Neural cell (in vitro differentiated cells): ENCODE results near the gene TNFRSF19. TPM values are rescaled to one million over a fixed set of nuclear protein-coding genes. Genes with fewer than 3 reads are reported as not detected.

Experiments used
- H2AFZ ChIP-seq: fragments of 200-600, 300-800 bp; sonication (generic), shearing (Covaris generic); 2 replicates; pipeline ENCODE4 v1.6.0; 2014; ENCODE audit warnings: low read depth, mild to moderate bottlenecking, antibody characterized with exemption, low read length, moderate library complexity
- H3F3A ChIP-seq: fragments of 200-600 bp; shearing (Covaris generic); 2 replicates; pipeline ENCODE4 v1.6.1; 2016; ENCODE audit warnings: mild to moderate bottlenecking, moderate library complexity, mixed read lengths, antibody characterized with exemption, low read length; ENCODE audit not compliant: insufficient read depth, poor library complexity, severe bottlenecking
- H3K27ac ChIP-seq: fragments of 200-600, 300-800 bp; sonication (generic), shearing (Covaris generic); 2 replicates; pipeline ENCODE4 v1.5.1; 2014; ENCODE audit warnings: mild to moderate bottlenecking, low read length, moderate library complexity
- H3K27me3 ChIP-seq: fragments of 300-800, 200-600 bp; sonication (generic), shearing (Covaris generic); 2 replicates; pipeline ENCODE4 v1.6.0; 2014; ENCODE audit warnings: mild to moderate bottlenecking, low read depth, low read length, moderate library complexity; ENCODE audit not compliant: insufficient read depth
- H3K36me3 ChIP-seq: fragments of 300-800, 200-600 bp; sonication (generic), shearing (Covaris generic); 2 replicates; pipeline ENCODE4 v1.5.1; 2014; ENCODE audit warnings: mild to moderate bottlenecking, antibody characterized with exemption, low read length, moderate library complexity; ENCODE audit not compliant: insufficient read depth
- H3K4me2 ChIP-seq: fragments of 300-800, 200-600 bp; sonication (generic), shearing (Covaris generic); 2 replicates; pipeline ENCODE4 v1.6.0; 2014; ENCODE audit warnings: mild to moderate bottlenecking, low read length
- H3K4me3 ChIP-seq: fragments of 300-800, 200-600 bp; sonication (generic), shearing (Covaris generic); 2 replicates; pipeline ENCODE4 v1.5.1; 2014; ENCODE audit warnings: mild to moderate bottlenecking, low read length, moderate library complexity
- H3K79me2 ChIP-seq: fragments of 200-600 bp; shearing (Covaris generic); replicated peaks from 2 replicates; pipeline ENCODE4 v1.6.0; 2014; ENCODE audit warnings: mild to moderate bottlenecking, low read length, moderate library complexity; ENCODE audit not compliant: insufficient read depth
- H3K9ac ChIP-seq: fragments of 300-800, 200-600 bp; sonication (generic), shearing (Covaris generic); 2 replicates; pipeline ENCODE4 v1.6.1; 2016; ENCODE audit warnings: mild to moderate bottlenecking, low read length, mixed read lengths
- H3K9me2 ChIP-seq: fragments of 200-600 bp; shearing (Covaris generic); 2 replicates; pipeline ENCODE4 v1.6.1; 2016; ENCODE audit warnings: mild to moderate bottlenecking, low read length, mixed read lengths; ENCODE audit not compliant: insufficient read depth
- H3K9me3 ChIP-seq: fragments of 200-600, 300-800 bp; sonication (generic), shearing (Covaris generic); 2 replicates; pipeline ENCODE4 v1.6.1; 2016; ENCODE audit warnings: mild to moderate bottlenecking, mixed run types, low read length, moderate library complexity, mixed read lengths
- H4K20me1 ChIP-seq: fragments of 200-600 bp; shearing (Covaris generic); 2 replicates; pipeline ENCODE4 v1.6.1; 2016; ENCODE audit warnings: mild to moderate bottlenecking, mixed run types; ENCODE audit not compliant: insufficient read depth
- CTCF ChIP-seq: fragments of 450-650 bp; IDR thresholded peaks from 2 replicates; pipeline ENCODE4 v1.5.1; 2014; ENCODE audit warnings: antibody characterized with exemption, mild to moderate bottlenecking, moderate library complexity; ENCODE audit not compliant: poor library complexity, severe bottlenecking
- EP300 ChIP-seq: fragments of 450-650 bp; conservative IDR thresholded peaks from 2 replicates; pipeline ENCODE4 v1.6.1; 2014; ENCODE audit warnings: antibody characterized with exemption, mild to moderate bottlenecking, moderate library complexity; ENCODE audit not compliant: poor library complexity, severe bottlenecking
- EZH2 ChIP-seq: fragments of 200-600, 300-800 bp; shearing (Covaris generic), sonication (generic); IDR thresholded peaks from 2 replicates; pipeline ENCODE4 v1.6.1; 2014; ENCODE audit warnings: antibody characterized with exemption, low read length, borderline replicate concordance, mild to moderate bottlenecking; ENCODE audit not compliant: insufficient read depth, poor library complexity, severe bottlenecking
- MXI1 ChIP-seq: fragments of 450-650 bp; conservative IDR thresholded peaks from 2 replicates; pipeline ENCODE4 v1.6.1; 2014; ENCODE audit warnings: antibody characterized with exemption, mild to moderate bottlenecking; ENCODE audit not compliant: poor library complexity, severe bottlenecking
- POLR2AphosphoS5 ChIP-seq: IDR thresholded peaks from 2 replicates; pipeline ENCODE4 v1.6.1; 2012
- RAD21 ChIP-seq: fragments of 450-650 bp; conservative IDR thresholded peaks from 2 replicates; pipeline ENCODE4 v1.6.1; 2014; ENCODE audit warnings: antibody characterized with exemption, mild to moderate bottlenecking, moderate library complexity
- REST ChIP-seq: IDR thresholded peaks from 2 replicates; pipeline ENCODE4 v1.6.1; 2012; ENCODE audit warnings: borderline replicate concordance
- SMC3 ChIP-seq: fragments of 450-650 bp; conservative IDR thresholded peaks from 2 replicates; pipeline ENCODE4 v1.6.1; 2014; ENCODE audit warnings: antibody characterized with exemption, mild to moderate bottlenecking, moderate library complexity; ENCODE audit not compliant: poor library complexity
- TAF1 ChIP-seq: IDR thresholded peaks from 2 replicates; pipeline ENCODE4 v1.6.1; 2012; ENCODE audit warnings: low read depth
- polyA plus RNA-seq: library from polyadenylated mRNA; depleted of rRNA; stranded (reverse); fragments of >200 nt; gene quantifications from 2 replicates; pipeline ENCODE4 v1.2.3, GENCODE V29; 2014

Gene TNFRSF19
- polyA plus RNA-seq, 1 donor from 2014 or later = 3.3 TPM

- TF ChIP-seq TAF1 = no peak
- TF ChIP-seq POLR2AphosphoS5 = no peak
- Histone ChIP-seq H3K9ac (no peak overlapping the region), H4K20me1 (no peaks in the 10 kb centered on the region), H3K9me3 (no peaks in the 10 kb centered on the region), H3K4me3 (no peak overlapping the region), H3F3A (no peaks in the 10 kb centered on the region), H3K79me2 (no peaks in the 10 kb centered on the region), H3K27me3 (no peaks in the 10 kb centered on the region), H3K27ac (no peak overlapping the region), H2AFZ (no peak overlapping the region), H3K4me2 (no peak overlapping the region), H3K36me3 (no peaks in the 10 kb centered on the region), H3K9me2 (no peaks in the 10 kb centered on the region)
Observed at GRCh38 chr13:23709536-23709935, 139.3 kb downstream of the TNFRSF19 start.

- Histone ChIP-seq H3K27me3 (no peaks in the 10 kb centered on the region), H3K9me2 (no peaks in the 10 kb centered on the region), H4K20me1 (no peaks in the 10 kb centered on the region), H3K36me3 (no peaks in the 10 kb centered on the region), H3K4me2 (no peak overlapping the region), H3K9me3 (no peaks in the 10 kb centered on the region), H3K79me2 (no peaks in the 10 kb centered on the region), H3K4me3 (no peak overlapping the region), H3K9ac (no peak overlapping the region), H3F3A (no peaks in the 10 kb centered on the region), H2AFZ (no peak overlapping the region), H3K27ac (no peak overlapping the region)
- no peak for TF ChIP-seq SMC3
Observed at GRCh38 chr13:23710366-23710765, 140.2 kb downstream of the TNFRSF19 start.

DNA sequence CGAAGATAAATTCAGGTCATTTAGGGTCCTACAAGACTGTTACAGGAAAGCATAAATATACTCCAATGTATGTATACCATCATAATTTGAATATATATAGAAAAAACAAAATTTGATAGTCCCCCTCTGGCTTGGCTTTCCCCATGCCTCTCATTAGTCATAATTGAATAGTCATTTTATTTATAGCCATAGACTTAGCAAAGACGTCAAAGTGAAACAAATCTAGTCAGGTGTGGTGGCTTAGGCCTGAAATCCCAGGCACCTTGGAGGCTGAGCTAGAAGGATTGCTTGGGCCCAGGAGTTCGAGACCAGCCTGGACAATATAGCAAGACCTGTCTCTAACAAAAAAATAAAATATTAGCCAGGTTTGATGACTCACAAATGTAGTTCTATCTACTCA lies 141.1 kb downstream of the TNFRSF19 start:
- Histone ChIP-seq H3K4me2 (no peak overlapping the region), H3K36me3 (no peaks in the 10 kb centered on the region), H2AFZ (no peak overlapping the region), H3K9ac (no peak overlapping the region), H3F3A (no peaks in the 10 kb centered on the region), H3K4me3 (no peak overlapping the region), H3K79me2 (no peaks in the 10 kb centered on the region), H4K20me1 (no peaks in the 10 kb centered on the region), H3K9me2 (no peaks in the 10 kb centered on the region), H3K9me3 (no peaks in the 10 kb centered on the region), H3K27ac (no peak overlapping the region), H3K27me3 (no peaks in the 10 kb centered on the region)
- no peak for TF ChIP-seq EP300
- TF ChIP-seq RAD21 = no peak
- no peak for TF ChIP-seq MXI1
- no peak for TF ChIP-seq SMC3
- no peak for TF ChIP-seq EZH2
- TF ChIP-seq REST = no peak
- TF ChIP-seq CTCF = no peak
- no peak for TF ChIP-seq TAF1
- no peak for TF ChIP-seq POLR2AphosphoS5
